ENCODE data around the gene ABHD15.

- TF ChIP-seq EZH2 (IDR thresholded peaks at IDR 0.05; ENCODE audit: borderline replicate concordance, insufficient read depth, low read depth, low read length, poor library complexity, severe bottlenecking) = no peak
- TF ChIP-seq, protein P1, sequence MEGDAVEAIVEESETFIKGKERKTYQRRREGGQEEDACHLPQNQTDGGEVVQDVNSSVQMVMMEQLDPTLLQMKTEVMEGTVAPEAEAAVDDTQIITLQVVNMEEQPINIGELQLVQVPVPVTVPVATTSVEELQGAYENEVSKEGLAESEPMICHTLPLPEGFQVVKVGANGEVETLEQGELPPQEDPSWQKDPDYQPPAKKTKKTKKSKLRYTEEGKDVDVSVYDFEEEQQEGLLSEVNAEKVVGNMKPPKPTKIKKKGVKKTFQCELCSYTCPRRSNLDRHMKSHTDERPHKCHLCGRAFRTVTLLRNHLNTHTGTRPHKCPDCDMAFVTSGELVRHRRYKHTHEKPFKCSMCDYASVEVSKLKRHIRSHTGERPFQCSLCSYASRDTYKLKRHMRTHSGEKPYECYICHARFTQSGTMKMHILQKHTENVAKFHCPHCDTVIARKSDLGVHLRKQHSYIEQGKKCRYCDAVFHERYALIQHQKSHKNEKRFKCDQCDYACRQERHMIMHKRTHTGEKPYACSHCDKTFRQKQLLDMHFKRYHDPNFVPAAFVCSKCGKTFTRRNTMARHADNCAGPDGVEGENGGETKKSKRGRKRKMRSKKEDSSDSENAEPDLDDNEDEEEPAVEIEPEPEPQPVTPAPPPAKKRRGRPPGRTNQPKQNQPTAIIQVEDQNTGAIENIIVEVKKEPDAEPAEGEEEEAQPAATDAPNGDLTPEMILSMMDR (IDR thresholded peaks at IDR 0.05) = no peak
These were observed 48.9 kb upstream of the ABHD15 start for GRCh38 chr17:29615492-29616299.

Measured in B cell (primary cell).